A549 (cell line): ENCODE measurements around the gene RNF130. TPM values are rescaled to one million over a fixed set of nuclear protein-coding genes. Genes with fewer than 3 reads are reported as not detected.

ENCODE experiments used
- ATAC-seq, 2 experiments: fragments of 200-7000 bp in 1 of 2; fragments of >200 bp in 1 of 2; cut with Nextera tagmentation in 1 of 2; cut with Tn5 transposase in 1 of 2; 3 replicates each; pipeline versions ENCODE4 v1.8.0 to v1.9.1; 2018 to 2020; ENCODE audit warnings: mild to moderate bottlenecking in 1 of 2, moderate library complexity in 1 of 2
- CTCF ChIA-PET: fragments of 300-600 bp; sonication (Branson Sonifier 250); formaldehyde crosslinking; extraction: SDS; loops from one replicate; lab custom pipeline; 2021; ENCODE audit warnings: antibody characterized with exemption, inconsistent platforms; lab: Yijun Ruan, JAX
- POLR2A ChIA-PET: fragments of 350-600 bp; formaldehyde crosslinking; extraction: SDS; loops from one replicate; lab custom pipeline; 2021; ENCODE audit warnings: antibody characterized with exemption, inconsistent platforms; lab: Yijun Ruan, JAX
- DNase-seq, 2 experiments: peaks; one replicate each; pipeline versions ENCODE4 v3.0.0 to v3.0.0-alpha.2; 2011 to 2016; ENCODE audit warnings: low read depth in 1 of 2, low spot score in 1 of 2
- FAIRE-seq: peaks from 2 replicates; lab custom pipeline; 2011; peaks lifted over from hg19 to GRCh38; lab: Jason Lieb, UNC
- H3K27ac ChIP-seq, 2 experiments: fragments of >200 bp; sonication (Bioruptor Twin); formaldehyde crosslinking; 3 replicates each; pipeline ENCODE4 v1.5.1; 2016 to 2017
- H3K4me1 ChIP-seq: fragments of >200 bp; sonication (Bioruptor Twin); formaldehyde crosslinking; 3 replicates; pipeline ENCODE4 v1.6.1; 2016
- H3K4me2 ChIP-seq: fragments of >200 bp; sonication (Bioruptor Twin); formaldehyde crosslinking; 3 replicates; pipeline ENCODE4 v1.6.1; 2016
- H3K4me3 ChIP-seq: fragments of >200 bp; sonication (Bioruptor Twin); formaldehyde crosslinking; 3 replicates; pipeline ENCODE4 v1.5.1; 2016
- H3K9me3 ChIP-seq: fragments of >200 bp; sonication (Bioruptor Twin); formaldehyde crosslinking; 3 replicates; pipeline ENCODE4 v1.6.1; 2016
- CHD4 ChIP-seq: fragments of 200-600 bp; sonication (generic); IDR thresholded peaks from 2 replicates; pipeline ENCODE4 v1.6.1; 2016; ENCODE audit warnings: antibody characterized with exemption, mild to moderate bottlenecking, borderline replicate concordance
- GATA3 ChIP-seq: IDR thresholded peaks from 2 replicates; pipeline ENCODE4 v1.6.1; 2012; ENCODE audit warnings: borderline replicate concordance
- HOXA7 ChIP-seq: fragments of 250-450 bp; sonication (Bioruptor Pico); IDR thresholded peaks from 2 replicates; pipeline ENCODE4 v1.5.0; 2020; ENCODE audit warnings: mild to moderate bottlenecking, moderate library complexity
- JUN ChIP-seq, 2 experiments: fragments of >200 bp; sonication (Bioruptor Twin); formaldehyde crosslinking; IDR thresholded peaks; 2 replicates in 1 of 2; 3 replicates in 1 of 2; pipeline ENCODE4 v1.6.1; 2016 to 2017
- JUNB ChIP-seq: fragments of >200 bp; sonication (Bioruptor Twin); formaldehyde crosslinking; IDR thresholded peaks from 2 replicates; pipeline ENCODE4 v1.6.1; 2016
- MYC ChIP-seq: IDR thresholded peaks from 2 replicates; pipeline ENCODE4 v1.6.1; 2012; ENCODE audit warnings: mild to moderate bottlenecking, inconsistent platforms, low read length, improper control_type of control experiment, borderline replicate concordance
- NPAS2 ChIP-seq: fragments of 250-450 bp; sonication (Bioruptor Pico); IDR thresholded peaks from 2 replicates; pipeline ENCODE4 v1.8.0; 2022; ENCODE audit warnings: mild to moderate bottlenecking, moderate library complexity, borderline replicate concordance
- PHF8 ChIP-seq: fragments of 200-600 bp; sonication (generic); IDR thresholded peaks from 2 replicates; pipeline ENCODE4 v1.6.1; 2016; ENCODE audit warnings: low read depth, mild to moderate bottlenecking, antibody characterized with exemption, moderate library complexity, borderline replicate concordance
- RAD21 ChIP-seq, 2 experiments: fragments of >200 bp in 1 of 2; sonication (Bioruptor Twin) in 1 of 2; formaldehyde crosslinking in 1 of 2; IDR thresholded peaks in 1 of 2; conservative IDR thresholded peaks in 1 of 2; 2 replicates in 1 of 2; 3 replicates in 1 of 2; pipeline ENCODE4 v1.6.1; 2012 to 2018; ENCODE audit warnings: inconsistent platforms in 1 of 2
- RCOR1 ChIP-seq: fragments of 150-350 bp; IDR thresholded peaks from 2 replicates; pipeline ENCODE4 v1.6.1; 2014; ENCODE audit warnings: antibody characterized with exemption, low read length, low read depth
- TFCP2L1 ChIP-seq: fragments of 250-450 bp; sonication (Bioruptor Pico); IDR thresholded peaks from 2 replicates; pipeline ENCODE4 v1.5.0; 2021; ENCODE audit warnings: mild to moderate bottlenecking
- TP53 ChIP-seq: fragments of 250-450 bp; sonication (Bioruptor Pico); IDR thresholded peaks from 2 replicates; pipeline ENCODE4 v1.5.0; 2021; ENCODE audit warnings: mild to moderate bottlenecking, moderate library complexity
- USF2 ChIP-seq: fragments of 450-650 bp; IDR thresholded peaks from 2 replicates; pipeline ENCODE4 v1.6.1; 2014; ENCODE audit warnings: antibody characterized with exemption
- ZC3H11A ChIP-seq: fragments of 450-650 bp; IDR thresholded peaks from 2 replicates; pipeline ENCODE4 v1.6.1; 2014; ENCODE audit warnings: antibody characterized with exemption, mild to moderate bottlenecking
- WGBS: methylation state at CpG from one replicate; pipeline ENCODE4 v1.1.6; 2017; ENCODE audit errors: missing lambda C conversion rate; 5-methylcytosine and 5-hydroxymethylcytosine counted together
- polyA plus RNA-seq, 4 experiments: library from polyadenylated mRNA; depleted of rRNA in 3 of 4; stranded (reverse); fragments of >200 nt; fragmentation: RNase III in 1 of 4; extraction: RNeasy Plus Mini Kit Qiagen cat#74134 plus additional on column Dnase treatment in 1 of 4; gene quantifications; 2 replicates in 3 of 4; 3 replicates in 1 of 4; pipeline ENCODE4 v1.2.3, GENCODE V29; 2011 to 2017
- TF ChIP-seq, protein P1 (sequence below): fragments of 250-450 bp; sonication (Bioruptor Pico); IDR thresholded peaks from 2 replicates; pipeline ENCODE4 v1.5.0; 2020; ENCODE audit warnings: low read depth, mild to moderate bottlenecking, moderate library complexity
- TF ChIP-seq, protein P2 (sequence below): IDR thresholded peaks from 2 replicates; pipeline ENCODE4 v1.6.1; 2012; ENCODE audit warnings: low read depth, borderline replicate concordance
- TF ChIP-seq, protein P3 (sequence below): fragments of >200 bp; sonication (Bioruptor Twin); formaldehyde crosslinking; IDR thresholded peaks from 3 replicates; pipeline ENCODE4 v1.5.1; 2016
- TF ChIP-seq, protein P4 (sequence below): fragments of 150-350 bp; IDR thresholded peaks from 2 replicates; pipeline ENCODE4 v1.6.1; 2014; ENCODE audit warnings: low read depth, mild to moderate bottlenecking, low read length

Gene RNF130
- polyA plus RNA-seq, 2 of the 4 experiments (the other 2 are of a cell fraction) = 33.3 to 50.1 TPM

DNA sequence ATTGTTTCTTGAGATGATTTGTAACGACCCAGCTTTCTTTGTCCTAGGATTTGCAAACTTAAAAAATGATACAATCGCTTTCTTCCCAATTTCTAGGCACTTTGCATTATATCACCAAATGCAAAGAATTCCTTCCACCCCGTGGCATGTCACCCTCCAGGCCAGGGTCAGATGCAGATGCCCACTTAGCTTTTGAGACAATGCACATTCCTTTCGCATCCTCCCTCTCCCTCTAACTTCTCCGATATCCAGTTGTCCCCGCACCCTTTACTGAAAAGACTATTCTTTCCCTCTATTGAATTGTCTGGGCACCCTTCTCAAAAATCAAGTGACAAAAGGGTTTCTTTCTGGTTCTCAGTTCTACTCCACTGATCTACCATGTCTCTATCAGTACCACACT, 17.3 kb downstream of the RNF130 start (continued):
- TF ChIP-seq, protein P1, sequence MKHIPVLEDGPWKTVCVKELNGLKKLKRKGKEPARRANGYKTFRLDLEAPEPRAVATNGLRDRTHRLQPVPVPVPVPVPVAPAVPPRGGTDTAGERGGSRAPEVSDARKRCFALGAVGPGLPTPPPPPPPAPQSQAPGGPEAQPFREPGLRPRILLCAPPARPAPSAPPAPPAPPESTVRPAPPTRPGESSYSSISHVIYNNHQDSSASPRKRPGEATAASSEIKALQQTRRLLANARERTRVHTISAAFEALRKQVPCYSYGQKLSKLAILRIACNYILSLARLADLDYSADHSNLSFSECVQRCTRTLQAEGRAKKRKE = no peak
- no peak for TF ChIP-seq HOXA7 (CRISPR knock-in tag)
- no peak for TF ChIP-seq PHF8

DNA sequence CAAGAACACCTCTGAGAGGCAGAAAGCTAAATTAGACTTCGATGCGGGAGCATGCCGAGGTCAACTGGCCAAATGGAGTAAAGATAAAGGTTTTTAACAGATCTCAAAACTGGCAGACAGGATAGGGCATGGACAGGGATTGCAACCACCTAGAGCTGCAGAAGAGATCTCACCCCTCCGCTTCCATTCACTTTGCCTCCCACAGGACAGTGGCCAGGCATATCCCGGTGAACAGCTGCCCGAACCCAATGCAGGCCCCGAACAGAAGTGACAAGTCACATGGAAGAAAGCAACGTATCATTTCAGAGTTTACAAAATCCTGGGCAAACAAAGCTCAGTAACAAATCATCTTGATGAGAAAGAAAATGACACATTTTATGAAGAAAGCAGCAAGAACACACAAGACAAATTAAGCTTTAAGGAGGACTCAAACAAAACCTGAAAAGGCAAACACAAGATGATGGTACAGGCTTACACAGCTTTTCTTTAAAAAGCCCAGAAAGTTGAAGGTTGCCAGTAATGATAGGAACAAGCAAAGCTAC, 18.4 kb downstream of the RNF130 start:
- POLR2A ChIA-PET = no interaction called here
- Histone ChIP-seq H3K4me1 (no peaks in the 10 kb centered on the region), H3K9me3 (no peaks in the 10 kb centered on the region), H3K4me3 (no peak overlapping the region), H3K27ac (no peak overlapping the region), H3K4me2 (no peak overlapping the region)
- CTCF ChIA-PET = interaction anchor here (0.6 to 2.1 kb wide), 3 partner anchors 10 to 87 kb away, joined by 3 to 8 read pairs (median 3); no protein-coding TSS in a partner anchor
- ATAC-seq (no peak), FAIRE-seq (no peak), DNase-seq (no peak)
- TF ChIP-seq JUN (IDR thresholded peaks at IDR 0.05) (no peak), GATA3 (no peak), RAD21 (conservative IDR thresholded peaks at IDR 0.05 in 1 of 2, IDR thresholded peaks at IDR 0.05 in 1 of 2) (no peak), MYC (no peak), CHD4 (no peak), NPAS2 (CRISPR knock-in tag) (no peak), USF2 (no peak), JUNB (no peak), ZC3H11A (no peak), RCOR1 (no peak), TP53 (CRISPR knock-in tag) (no peak)
- TF ChIP-seq, protein P2, sequence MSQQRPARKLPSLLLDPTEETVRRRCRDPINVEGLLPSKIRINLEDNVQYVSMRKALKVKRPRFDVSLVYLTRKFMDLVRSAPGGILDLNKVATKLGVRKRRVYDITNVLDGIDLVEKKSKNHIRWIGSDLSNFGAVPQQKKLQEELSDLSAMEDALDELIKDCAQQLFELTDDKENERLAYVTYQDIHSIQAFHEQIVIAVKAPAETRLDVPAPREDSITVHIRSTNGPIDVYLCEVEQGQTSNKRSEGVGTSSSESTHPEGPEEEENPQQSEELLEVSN = no peak
- TF ChIP-seq, protein P3, sequence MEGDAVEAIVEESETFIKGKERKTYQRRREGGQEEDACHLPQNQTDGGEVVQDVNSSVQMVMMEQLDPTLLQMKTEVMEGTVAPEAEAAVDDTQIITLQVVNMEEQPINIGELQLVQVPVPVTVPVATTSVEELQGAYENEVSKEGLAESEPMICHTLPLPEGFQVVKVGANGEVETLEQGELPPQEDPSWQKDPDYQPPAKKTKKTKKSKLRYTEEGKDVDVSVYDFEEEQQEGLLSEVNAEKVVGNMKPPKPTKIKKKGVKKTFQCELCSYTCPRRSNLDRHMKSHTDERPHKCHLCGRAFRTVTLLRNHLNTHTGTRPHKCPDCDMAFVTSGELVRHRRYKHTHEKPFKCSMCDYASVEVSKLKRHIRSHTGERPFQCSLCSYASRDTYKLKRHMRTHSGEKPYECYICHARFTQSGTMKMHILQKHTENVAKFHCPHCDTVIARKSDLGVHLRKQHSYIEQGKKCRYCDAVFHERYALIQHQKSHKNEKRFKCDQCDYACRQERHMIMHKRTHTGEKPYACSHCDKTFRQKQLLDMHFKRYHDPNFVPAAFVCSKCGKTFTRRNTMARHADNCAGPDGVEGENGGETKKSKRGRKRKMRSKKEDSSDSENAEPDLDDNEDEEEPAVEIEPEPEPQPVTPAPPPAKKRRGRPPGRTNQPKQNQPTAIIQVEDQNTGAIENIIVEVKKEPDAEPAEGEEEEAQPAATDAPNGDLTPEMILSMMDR = no peak
- TF ChIP-seq, protein P4, sequence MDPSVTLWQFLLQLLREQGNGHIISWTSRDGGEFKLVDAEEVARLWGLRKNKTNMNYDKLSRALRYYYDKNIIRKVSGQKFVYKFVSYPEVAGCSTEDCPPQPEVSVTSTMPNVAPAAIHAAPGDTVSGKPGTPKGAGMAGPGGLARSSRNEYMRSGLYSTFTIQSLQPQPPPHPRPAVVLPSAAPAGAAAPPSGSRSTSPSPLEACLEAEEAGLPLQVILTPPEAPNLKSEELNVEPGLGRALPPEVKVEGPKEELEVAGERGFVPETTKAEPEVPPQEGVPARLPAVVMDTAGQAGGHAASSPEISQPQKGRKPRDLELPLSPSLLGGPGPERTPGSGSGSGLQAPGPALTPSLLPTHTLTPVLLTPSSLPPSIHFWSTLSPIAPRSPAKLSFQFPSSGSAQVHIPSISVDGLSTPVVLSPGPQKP = no peak
- WGBS = 86% methylated on average over 8 of the region's 8 CpGs

DNA sequence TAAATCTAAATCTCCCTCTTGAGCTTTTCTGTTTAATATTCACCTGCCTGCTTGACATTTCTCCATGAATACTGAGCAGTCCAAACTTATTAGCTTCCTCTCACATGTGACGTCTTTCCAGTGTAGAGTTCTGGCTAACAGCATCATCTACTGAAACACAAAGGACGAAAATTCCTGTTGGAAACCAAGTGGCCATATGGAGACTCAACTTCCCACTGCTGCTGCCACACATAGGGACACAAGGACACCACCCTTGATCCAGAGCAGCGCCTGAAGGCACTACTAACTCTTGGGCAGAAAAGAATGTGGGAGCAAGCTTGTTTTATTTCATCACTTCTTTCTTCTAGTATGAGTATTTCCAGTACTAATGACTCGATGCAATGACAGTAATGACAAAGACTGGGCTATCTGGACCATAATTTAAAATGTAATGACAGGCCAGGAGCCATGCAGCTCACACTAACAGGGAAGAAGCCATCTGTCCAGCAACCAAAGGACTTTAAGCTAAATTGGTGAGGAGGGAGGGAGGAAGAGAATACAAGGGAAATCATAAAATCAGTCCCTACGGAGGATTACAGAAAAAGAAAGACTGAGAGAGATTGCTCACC, 19.2 kb downstream of the RNF130 start:
- H3K4me3 ChIP-seq = no peak overlapping the region
- CTCF ChIA-PET = interaction anchor here (0.5 to 2.1 kb wide), 2 partner anchors 9 to 38 kb away, joined by 3 to 8 read pairs; no protein-coding TSS in a partner anchor
- ATAC-seq = no peak
- WGBS = 88% methylated on average over 5 of the region's 5 CpGs
- H3K4me1 ChIP-seq = no peaks in the 10 kb centered on the region
- DNase-seq = no peak
- TF ChIP-seq USF2 (no peak), TFCP2L1 (no peak)
- POLR2A ChIA-PET = no interaction called here
- H3K9me3 ChIP-seq = no peaks in the 10 kb centered on the region
- H3K27ac ChIP-seq = no peak overlapping the region
- H3K4me2 ChIP-seq = no peak overlapping the region
- FAIRE-seq = no peak
